ENCODE results near the gene ANKRD66.
"Not testable (repeated sequence)": the region's sequence is repeated elsewhere in the genome, so short reads cannot be mapped to it uniquely, and the experiment has no call there.

ANKRD66 gene

GRCh38 chr6:46756469-46757213, 9.9 kb downstream of the ANKRD66 start:
- DNase-seq = no peak

GRCh38 chr6:46757214-46757596, 10.5 kb downstream of the ANKRD66 start:
- no peak for DNase-seq

DNA sequence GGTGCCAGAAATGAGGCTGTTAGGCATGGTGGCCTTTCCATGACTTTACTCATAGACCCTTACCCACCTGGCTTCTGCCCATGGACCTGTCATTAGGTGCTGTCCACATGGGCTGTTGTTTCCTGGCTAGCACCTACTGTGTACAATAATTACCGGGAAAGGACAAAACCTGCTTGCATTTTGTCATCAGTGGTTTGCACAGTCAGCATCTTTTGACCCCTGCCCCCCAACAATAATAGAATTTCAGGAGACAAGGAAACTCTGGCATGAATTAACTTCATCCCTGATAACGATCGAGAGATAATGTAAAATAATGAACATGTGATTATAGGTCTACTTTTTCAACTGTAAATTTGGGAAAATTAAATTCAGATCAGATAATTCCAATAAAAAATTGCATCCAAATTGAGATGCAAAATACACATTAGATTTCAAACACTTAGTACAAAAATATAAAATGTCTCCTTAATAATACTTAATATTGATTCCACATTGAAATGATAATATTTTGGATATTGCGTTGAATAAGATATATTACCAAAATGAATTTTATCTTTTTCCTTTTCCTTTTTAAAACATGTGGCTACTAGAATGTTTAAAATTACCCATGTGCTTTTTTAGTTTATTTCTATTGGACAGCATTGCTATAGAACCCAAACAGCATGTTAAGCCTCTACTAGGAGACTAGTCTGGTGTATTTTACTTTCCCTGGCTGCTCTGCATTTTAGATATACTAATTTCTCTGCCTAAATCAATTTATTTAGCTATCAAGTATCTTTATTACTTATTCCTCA, 12.4 kb downstream of the ANKRD66 start:
- DNase-seq = no peak

DNA sequence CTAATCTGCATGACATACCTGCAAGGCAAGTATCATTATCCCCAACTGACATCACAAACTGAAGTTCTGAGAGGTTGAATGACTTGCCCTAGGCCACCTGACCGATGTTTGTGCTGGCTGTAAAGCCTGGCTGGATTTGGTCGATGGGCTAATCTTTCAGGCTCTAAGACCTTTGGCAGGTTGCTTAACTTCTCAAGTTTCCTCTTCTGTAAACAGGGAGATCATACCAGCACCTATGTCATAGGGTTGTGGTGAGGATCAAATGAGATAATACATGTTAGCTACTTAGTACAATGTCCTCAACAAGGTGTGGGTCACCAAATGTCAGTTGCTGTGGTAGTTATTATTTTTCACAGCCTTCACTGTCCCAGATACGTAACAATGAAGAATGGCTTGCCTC, 14.2 kb downstream of the ANKRD66 start:
- DNase-seq = no peak

- DNase-seq = no peak
Measured at GRCh38 chr6:46763466-46763865, 16.7 kb downstream of the ANKRD66 start.

DNA sequence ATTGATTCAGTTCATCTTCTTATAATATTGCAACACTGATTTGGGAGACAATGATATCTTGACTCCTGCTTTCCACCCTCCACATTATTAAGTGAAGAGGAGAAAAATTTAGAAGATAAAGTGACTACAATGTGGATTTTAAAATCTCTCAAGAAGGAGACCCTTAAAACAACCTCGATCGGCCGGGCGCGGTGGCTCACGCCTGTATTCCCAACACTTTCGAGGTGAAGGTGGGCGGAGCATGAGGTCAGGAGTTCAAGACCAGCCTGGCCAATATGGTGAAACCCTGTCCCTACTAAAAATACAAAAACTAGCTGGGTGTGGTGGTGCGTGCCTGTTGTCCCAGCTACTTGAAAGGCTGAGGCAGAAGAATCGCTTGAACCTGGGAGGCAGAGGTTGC, 17.5 kb downstream of the ANKRD66 start:
- DNase-seq = not testable (repeated sequence)

GRCh38 chr6:46764961-46765360, 18.2 kb downstream of the ANKRD66 start:
- DNase-seq = no peak

DNA sequence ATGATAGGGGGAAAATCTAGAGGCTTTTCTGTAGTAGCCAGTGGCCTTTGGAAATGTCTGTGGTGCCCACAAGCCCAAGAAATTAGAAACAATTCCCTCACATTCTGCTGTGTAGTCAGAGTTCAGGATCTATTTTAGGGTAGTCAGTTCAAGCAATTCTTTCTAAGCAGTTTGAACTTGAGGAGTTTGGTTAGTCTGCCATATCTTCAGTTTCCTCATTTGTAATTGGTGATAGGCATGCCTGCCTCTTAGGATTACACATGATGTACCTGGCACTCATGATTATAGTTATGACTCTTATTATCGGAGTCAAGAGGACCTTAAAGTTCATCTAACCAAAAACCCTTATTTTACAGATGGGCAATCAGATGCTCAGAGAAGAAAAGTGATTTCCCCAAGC, 25.3 kb downstream of the ANKRD66 start:
- DNase-seq = no peak

- no peak for DNase-seq
Measured at GRCh38 chr6:46772762-46773161, 26.0 kb downstream of the ANKRD66 start.

DNA sequence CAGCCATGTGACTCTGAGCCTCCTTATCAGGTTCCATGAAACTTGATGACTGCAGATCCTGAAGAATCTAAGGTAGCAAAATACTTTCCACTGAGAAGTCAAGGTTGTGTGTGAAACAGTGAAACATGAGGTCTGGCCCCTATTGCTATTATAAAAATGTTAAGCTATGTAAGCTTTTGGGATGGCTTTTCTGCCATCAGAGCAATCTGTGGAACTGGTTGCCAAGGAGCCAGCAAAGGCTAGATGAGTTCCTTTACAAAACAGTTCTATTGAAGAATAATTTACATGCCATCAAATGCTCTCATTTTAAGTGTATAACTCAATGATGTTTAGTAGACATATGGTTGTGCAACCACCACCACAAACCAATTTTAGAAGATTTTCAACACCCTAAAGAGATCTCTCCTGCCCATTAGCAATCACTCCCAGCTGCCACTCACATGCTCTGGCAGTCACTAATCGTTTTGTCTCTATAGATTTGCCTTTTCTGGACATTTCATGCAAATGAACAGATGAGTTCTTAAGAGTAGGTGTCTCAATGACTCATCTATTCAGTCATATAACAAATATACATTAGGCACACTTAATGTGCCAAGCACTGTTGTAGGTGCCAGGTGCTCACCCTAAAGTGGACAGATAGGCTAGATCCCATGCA, 26.6 kb downstream of the ANKRD66 start:
- no peak for DNase-seq

DNA sequence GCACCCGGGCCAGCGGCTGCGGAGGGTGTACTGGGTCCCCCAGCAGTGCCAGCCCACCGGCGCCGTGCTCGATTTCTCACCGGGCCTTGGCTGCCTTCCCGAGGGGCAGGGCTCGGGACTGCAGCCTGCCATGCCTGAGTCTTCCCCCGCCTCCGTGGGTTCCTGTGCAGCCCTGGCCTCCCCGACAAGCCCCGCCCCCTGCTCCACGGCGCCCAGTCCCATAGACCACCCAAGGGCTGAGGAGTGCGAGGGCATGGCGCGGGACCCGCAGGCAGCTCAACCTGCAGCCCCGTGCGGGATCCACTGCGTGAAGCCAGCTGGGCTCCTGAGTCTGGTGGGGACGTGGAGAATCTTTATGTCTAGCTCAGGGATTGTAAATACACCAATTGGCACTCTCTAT, 28.0 kb downstream of the ANKRD66 start:
- not testable (repeated sequence) for DNase-seq

DNA sequence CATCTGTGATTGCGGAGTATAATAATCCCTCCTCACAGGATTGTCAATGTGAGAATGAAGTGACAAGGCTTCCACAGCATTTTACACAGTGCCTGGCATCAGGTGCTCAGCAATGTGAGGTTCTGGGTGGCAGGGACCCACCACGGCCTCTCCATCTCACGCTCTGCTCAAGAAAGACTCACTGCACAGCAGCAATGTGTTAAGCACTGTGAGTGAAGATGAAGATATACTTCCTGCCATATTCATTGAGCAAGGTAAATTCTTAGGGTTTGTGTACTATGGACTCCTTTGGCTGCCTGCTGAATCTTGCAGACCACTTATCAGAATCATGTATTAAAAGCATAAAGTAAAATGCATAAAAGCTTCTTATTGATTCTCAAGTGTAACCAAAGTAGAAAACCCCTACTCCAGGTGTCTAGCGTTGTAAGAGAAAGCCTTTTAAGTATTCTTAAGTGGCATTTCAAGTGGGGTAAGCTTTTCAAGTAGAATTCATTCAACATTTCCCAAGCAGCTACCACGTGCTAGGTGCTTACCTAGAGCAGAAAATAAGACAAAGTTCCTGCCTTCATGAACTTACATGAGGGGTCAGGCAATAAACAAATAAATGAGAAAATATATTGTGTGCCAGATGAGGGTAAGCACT, 29.5 kb downstream of the ANKRD66 start:
- DNase-seq = no peak

DNA sequence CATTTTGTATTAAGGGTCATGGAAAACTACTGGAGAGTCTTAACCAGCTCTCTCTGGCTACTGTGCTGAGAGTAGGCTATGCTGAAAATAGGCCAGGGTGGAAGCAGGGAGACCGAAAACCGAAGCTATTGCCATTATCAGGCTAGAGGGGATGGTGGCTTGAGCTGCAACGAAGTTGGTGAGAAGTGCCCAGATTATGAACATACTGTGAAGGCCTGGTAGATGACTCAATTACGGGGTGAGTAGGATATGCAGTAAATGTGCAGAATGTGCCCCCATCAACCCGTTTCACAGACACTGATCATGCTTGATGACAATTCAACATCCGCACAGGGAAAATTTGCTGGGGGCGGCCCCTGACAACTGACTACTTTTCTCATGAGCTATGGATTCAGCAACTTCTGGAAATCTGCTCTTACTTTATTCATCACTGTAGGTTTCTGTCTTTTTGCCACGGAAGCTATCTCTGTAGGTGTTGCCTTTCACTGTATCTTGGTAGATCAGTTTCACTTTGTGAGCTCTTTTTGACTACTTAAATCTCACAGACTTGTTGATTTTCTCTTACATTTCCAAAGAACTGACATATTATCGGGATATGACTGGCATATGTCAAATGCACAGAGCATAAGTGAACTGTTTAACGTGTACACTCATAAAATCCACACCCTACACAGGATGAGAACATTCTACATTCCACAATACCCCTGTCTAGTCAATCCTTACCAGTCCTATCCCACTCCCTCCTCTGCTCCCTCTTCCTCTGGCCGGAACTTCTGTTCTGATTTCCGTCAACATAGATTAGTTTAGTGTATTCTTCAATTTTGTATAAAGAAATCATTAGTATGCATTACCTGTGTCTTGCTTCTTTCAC, 31.0 kb downstream of the ANKRD66 start:
- no peak for DNase-seq

DNA sequence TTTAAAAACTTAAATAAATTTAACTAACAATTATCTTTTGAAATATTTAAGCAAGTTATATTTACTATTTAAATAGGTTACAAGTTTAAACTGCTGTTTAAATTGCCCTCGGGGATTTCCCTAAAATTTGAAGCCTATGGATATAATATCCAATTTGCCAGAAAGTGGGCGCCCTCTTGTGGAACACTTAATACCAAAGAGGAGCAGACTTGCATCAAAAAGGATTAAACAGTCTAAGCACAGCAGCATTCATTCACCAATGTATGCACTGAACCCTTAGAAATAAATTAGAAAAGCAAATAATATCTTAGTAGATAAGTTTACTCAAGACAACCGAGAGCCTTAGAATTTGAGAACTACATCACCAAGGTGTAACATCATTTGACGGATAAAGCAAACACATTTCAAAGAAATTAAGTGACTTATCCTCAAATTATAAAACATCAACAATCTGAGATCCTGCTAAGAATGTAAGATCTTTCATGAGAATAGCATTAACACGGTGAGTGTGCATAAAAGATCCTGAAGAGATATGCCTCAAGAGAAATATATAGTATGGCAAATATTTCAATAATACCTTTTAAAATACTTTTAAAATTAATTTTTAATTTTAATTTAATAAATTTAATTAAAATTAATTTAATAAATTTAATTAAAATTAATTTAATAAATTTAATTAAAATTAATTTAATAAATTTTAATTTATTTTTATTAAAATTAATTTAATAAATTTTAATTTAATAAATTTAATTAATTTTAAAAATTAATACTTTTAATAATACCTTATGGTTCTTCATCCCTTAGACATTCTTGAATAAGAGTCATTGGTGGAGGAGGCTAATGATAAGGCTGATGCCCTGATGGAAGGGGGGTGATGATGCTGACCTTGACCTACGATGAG, 35.0 kb downstream of the ANKRD66 start:
- no peak for DNase-seq

- no peak for DNase-seq
Measured at GRCh38 chr6:46784535-46784934, 37.8 kb downstream of the ANKRD66 start.

- DNase-seq = no peak
Measured at GRCh38 chr6:46787871-46788540, 41.3 kb downstream of the ANKRD66 start.

DNA sequence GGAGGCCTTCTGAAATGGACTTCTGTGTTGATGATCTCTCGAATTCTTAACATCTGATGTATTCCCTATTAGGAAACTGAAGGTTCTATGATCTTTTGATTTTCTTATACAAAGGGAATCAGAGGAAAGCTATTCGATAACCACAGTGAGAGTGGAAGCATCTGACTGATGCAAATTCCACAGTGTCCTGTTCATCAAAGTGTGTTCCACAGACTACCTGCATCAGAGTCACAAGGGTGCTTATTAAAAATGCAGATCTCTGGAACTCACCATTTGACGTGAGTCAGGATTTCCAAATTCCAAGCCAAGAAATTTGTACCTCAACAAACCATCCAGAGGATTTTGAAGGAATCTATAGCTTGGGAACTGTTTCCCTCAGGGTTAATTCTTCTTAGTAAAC, 42.1 kb downstream of the ANKRD66 start:
- DNase-seq = no peak

DNA sequence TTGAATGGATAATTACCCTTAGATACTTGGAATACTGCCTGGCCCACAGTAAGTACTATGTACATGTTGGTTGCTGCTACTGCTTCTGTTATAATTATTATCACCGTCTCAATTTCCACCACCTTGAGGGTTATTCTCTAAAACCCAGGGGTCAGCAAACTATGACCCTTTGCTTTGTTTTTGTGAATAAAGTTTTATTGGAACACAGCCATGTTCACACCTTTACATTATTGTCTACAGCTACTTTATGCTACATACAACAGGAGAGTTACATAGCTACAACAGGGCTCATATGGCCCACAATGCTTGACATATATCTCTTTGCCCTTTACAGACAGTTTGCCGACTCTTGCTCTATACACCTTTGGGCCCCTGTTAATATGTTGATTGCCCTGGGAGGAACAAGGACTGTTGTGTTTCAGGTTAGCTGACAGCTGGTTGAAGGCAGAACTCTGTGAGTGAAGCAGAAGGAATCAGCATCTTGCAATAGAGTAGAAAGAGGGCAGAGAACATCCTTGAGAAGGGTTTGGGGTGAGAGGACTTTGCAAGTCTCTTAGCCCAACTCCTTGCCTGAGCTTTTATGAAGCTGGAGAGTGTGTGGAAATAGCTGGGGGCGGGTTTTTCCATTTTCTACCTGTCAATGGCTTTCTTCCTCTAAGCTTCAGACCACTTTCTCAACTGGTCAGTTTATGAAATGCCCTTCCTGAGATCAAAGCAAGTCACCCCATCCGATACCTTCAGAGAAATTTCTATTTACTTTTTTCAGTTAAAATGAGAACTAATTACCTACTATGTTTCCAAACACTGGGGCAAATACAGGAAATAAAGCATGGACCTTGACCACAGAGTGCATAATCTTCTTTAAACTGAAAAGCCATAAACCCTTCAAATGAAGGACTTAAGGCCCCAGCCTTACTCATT, 43.0 kb downstream of the ANKRD66 start:
- no peak for DNase-seq

DNA sequence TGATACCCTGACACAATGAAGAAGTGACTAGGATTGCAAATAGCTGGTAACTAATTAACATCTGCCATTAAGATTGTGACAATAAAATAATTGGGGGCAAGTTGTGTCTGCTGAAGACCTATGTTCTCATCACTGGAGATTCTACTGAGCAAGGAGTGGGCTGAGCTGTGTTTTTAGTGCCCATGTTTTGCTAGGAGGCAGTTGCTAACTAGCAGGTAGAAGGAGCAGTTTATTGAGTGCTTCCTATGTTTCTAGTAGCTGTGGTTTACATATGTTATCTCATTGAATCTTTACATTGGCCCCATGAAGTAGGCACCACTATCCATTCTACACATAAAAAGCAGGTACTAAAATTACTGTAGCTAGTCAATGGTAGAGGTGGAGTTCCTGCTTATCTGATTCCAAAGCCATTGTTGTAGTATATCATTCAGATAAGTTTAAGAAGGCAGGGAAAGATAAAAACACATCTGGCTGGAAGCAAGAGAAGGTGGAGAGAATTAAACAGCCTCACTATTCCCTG, 43.7 kb downstream of the ANKRD66 start:
- no peak for DNase-seq
